GM23338 (cell line): ENCODE measurements around the gene KRTAP10-6.

Experiments
- CREB1 ChIP-seq: fragments of 250-450 bp; sonication (Bioruptor Pico); IDR thresholded peaks from 2 replicates; pipeline ENCODE4 v1.5.0; 2020; ENCODE audit warnings: low read depth, mild to moderate bottlenecking, moderate library complexity
- TF ChIP-seq, protein P1 (sequence below), 2 experiments: fragments of 200-600 bp in 1 of 2; sonication (generic) in 1 of 2; conservative IDR thresholded peaks; 2 replicates each; pipeline versions ENCODE4 v1.5.1 to v1.6.1; 2016 to 2017; ENCODE audit warnings: antibody characterized with exemption in 2 of 2, low read depth in 2 of 2, mild to moderate bottlenecking in 2 of 2, moderate library complexity in 1 of 2

DNA sequence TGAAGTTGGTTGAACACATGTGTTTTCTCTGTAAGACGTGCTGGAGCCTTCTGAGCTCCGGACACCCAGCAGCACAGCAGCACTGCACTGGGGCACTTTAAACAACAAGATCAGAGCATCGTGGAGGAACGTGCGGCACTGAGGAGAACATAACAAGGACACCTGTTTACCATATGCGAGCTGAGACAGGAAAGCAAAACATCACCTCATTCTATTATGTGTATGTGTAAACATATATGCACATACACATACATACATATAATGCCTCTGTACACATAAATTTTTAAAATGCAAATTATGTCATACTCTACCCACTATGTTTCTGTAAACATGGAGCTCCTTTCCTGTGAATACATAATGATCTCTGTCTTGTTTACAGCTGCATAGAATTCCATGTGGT lies 3.2 kb upstream of the KRTAP10-6 start:
- TF ChIP-seq CREB1 (CRISPR knock-in tag): no peak
- TF ChIP-seq, protein P1, sequence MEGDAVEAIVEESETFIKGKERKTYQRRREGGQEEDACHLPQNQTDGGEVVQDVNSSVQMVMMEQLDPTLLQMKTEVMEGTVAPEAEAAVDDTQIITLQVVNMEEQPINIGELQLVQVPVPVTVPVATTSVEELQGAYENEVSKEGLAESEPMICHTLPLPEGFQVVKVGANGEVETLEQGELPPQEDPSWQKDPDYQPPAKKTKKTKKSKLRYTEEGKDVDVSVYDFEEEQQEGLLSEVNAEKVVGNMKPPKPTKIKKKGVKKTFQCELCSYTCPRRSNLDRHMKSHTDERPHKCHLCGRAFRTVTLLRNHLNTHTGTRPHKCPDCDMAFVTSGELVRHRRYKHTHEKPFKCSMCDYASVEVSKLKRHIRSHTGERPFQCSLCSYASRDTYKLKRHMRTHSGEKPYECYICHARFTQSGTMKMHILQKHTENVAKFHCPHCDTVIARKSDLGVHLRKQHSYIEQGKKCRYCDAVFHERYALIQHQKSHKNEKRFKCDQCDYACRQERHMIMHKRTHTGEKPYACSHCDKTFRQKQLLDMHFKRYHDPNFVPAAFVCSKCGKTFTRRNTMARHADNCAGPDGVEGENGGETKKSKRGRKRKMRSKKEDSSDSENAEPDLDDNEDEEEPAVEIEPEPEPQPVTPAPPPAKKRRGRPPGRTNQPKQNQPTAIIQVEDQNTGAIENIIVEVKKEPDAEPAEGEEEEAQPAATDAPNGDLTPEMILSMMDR (conservative IDR thresholded peaks at IDR 0.05; ENCODE audit: low read depth in 2 of 2): no peak
